GM18868 (cell line): ENCODE data around the gene SELENOS.
"Not testable (repeated sequence)": the region's sequence is repeated elsewhere in the genome, so short reads cannot be mapped to it uniquely, and the experiment has no call there.

Experiments used
- ATAC-seq: cut with Tn5 transposase; IDR thresholded peaks from one replicate; pipeline ENCODE4 v1.9.1; 2021; ENCODE audit warnings: mild to moderate bottlenecking, moderate library complexity; ENCODE audit not compliant: unreplicated experiment

Gene SELENOS

GRCh38 chr15:101310161-101310480 is 32.8 kb upstream of the SELENOS start:
- no peak for ATAC-seq

- no peak for ATAC-seq
Measured at GRCh38 chr15:101309436-101310160, 32.3 kb upstream of the SELENOS start.

DNA sequence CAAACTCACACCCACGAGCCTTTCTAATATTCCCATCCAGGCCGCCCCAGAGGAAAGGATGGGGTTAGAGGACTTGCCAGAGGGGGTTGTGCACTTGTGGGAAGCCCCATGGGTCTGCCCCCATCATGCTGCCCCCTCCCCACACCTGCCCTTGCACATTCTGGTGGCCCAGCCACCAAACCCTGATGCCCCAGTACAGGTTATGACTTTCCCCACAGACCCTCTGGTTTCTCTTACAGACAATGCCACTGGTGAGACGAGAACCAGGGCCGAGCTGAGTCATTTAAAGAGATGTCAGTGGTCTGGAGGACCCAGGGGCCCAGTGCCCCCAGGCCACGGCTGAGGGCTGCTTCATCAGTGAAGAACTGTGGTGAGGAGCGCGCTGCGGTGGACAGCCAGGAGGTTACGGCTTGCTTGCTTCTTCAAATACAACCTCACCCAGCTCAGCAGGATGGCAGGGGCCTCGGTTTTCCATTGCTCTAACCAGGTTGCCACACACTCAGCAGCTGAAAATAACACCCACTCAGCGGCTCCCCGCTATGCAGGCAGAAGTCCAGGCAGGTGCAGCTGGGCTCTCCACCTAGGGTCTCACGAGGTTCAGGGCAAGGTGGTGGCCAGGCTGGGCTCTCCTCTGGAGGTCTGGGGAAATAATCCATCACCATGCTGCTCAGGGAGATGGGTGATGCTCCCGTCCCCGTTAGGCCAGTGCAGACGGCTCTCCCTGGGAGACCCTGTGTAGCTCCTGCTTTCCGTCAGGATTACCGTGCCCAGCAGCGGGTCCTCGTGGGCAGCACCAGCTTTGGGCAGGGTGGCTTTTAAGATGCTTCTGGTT is 31.5 kb upstream of the SELENOS start:
- ATAC-seq, result no peak

DNA sequence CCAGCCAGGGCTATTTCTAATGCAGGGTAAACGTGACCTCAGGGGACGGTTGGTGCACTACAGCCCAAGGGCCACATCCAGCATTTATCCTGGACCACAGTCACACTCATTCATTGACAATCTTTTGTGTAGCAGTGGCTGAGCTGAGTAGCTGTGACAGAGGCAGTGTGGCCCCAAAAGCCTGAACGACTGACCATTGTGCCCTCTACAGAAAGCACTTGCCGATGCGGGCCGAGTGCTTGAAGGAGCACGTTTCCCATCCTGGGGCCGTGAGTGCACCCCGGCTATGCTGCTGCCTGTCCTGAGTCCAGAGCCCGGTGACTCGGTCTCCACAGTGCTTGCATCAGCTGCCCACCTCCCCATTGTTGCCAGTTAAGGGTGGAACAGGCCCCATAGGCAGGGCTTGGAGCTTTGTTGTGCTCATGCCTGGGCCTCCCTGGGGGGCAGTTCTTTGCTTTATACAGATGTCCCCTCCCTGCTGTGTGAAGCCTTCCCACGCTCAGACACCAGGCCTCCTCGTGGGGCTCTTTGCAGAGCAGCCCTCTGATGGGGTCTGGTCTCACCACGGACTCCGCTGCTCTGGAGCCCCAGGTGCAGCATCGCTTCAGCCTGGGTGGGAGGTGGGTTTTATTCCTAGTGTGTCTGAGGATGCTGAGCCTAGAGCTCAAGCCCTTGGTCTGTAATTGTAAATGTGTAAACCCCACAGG is 30.8 kb upstream of the SELENOS start:
- ATAC-seq, result no peak

DNA sequence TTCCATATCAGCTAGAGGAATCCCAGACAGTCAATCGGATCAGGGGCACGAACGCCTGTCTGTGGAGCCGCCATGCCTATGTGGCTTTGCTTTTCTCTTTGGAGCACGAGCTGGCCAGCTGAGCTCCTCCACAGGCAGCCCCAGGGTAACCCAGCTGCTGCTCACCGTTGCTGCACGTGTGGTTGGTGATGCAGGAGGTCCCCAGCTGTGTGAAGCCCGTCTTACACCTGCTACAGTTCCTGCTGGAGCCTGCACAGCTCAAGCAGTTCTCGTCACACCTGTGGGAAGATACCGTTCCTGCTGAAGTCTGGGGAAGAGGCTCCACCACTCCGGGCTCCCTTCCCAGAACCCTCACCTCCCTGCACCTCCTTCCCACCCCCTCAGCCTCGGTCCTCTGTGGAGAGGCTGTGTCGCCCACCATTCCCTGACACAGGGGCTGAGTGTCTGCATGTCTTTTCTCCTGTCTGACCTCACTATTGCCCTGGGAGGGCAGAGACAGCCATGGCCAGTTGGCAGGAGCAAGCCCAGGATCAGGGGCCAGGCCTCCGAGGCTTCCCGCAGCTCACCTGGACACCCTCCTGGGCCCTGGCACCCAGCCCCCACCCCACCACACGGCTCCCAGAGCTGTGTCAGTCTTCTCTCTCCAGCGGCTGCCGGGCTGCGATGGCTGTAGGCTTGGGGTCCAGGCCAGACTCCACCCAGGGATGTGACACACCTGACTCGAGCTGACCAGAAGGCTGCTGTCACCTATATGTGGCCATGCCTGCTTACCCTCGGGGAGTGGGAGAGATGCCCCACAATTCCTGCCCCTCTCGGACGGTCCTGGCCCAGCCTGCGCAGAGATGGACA is 30.0 kb upstream of the SELENOS start:
- ATAC-seq, result no peak

DNA sequence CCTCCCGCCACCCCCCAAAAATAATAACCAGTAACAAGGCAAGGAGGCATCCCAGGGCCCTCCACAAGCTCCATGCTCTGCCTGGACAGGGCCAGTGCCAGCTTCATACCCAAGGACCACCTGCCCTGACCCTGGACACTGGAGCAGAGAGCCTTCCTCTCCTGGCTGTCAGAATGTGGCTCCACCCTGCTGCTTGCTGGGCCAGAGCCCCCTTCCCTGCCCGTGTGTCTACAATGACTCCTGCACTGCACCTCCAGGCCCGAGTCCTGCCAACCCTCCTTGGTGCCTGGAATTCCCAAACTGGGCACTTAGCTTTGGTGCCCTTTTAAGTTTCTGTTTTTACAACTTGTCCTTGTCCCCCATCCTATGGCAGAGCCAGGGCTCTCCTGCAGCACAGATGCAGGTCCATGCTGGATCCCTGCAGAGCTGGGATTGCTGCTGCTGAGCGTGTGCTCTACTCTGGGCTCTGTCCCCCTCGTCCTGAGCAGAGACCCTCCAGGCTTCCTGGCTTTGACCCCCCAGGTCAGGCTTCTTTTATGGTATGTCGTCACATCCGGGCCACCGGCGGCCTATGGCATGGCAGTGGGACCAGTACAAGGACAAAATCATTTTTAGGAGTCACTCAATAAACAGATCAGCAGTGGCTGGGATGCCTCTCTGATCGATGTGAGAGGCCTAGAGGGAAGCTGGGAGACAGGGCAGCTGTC is 29.2 kb upstream of the SELENOS start:
- no peak for ATAC-seq

DNA sequence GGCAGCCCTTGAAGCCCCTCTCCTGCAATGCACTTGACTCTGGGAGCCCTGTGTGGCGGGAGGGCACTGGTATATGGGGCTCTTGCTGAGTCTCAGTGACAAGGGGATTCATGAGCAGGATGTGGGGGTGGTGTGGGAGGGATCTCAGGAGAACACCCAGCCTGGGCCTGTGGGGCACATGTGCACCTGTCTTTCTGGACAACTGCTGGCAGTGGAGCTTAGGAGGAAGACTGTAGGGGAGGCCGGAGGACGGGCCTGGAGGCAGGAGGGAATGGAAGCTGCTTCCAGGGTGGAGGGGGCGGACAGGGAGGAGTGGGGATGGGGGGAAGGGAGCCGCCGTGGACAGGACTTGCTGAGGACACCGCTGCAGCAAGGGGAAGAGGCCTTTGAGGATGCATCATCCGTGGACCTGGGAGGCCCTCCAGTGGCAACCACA is 28.6 kb upstream of the SELENOS start:
- no peak for ATAC-seq

GRCh38 chr15:101303408-101303807 is 26.1 kb upstream of the SELENOS start:
- ATAC-seq, result no peak

DNA sequence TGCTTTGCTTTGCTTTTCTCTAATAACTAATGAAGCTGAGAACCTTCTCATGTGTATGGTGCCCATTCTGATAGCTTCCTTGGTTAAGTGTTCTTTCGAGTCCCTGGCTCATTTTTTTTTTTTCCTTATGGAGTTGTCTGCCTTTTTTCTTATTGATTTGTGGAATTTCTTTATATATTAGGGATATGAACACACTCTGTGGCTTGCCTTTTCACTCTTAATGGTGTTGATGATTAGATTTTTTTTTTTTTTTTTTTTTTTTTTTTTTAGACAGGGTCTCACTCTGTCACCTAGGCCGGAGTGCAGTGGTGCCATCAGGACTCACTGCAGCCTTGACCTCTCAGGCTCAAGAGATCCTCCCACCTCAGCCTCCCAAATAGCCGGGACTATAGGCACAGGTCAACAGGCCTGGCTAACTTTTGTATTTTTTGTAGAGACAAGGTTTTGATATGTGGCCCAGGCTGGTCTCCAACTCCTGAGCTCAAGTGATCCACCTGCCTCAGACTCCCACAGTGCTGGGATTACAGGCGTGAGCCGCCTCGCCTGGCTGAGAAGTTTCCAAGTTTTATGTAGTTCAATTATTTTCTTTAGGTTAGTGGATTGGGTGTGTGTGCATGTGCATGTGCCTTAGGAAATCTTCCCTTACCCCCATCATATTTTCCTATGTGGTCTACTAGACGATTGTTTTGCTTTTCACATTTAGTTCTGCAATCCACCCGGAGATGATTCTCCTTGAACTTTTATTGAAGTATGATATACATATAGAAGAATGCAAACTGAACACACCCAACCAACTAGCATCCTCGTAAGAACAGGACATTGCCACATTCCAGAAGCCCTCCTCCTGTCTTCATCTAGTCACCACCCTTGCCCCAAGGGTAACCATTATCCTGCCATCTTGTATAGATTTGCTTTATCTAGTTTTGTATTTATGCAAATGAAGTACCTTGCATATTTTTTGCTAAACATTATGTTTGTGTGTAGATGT is 19.4 kb upstream of the SELENOS start:
- ATAC-seq, result no peak

GRCh38 chr15:101295607-101296161 is 18.4 kb upstream of the SELENOS start:
- ATAC-seq, result no peak

- peak; percentile 74 for ATAC-seq
Measured at GRCh38 chr15:101294731-101295606, 17.7 kb upstream of the SELENOS start, which contains the start of gene SNRPA1. TSS of gene SNRPA1 (minus strand) at chr15:101295248. CDS start at chr15:101295178, 70 bp downstream.

- ATAC-seq, result no peak
Measured at GRCh38 chr15:101293122-101293521, 15.8 kb upstream of the SELENOS start.

- no peak for ATAC-seq
Measured at GRCh38 chr15:101288905-101289513, 11.7 kb upstream of the SELENOS start.

- not testable (repeated sequence) for ATAC-seq
Measured at GRCh38 chr15:101287342-101287741, 10.1 kb upstream of the SELENOS start.

- no peak for ATAC-seq
Measured at GRCh38 chr15:101286471-101287114, 9.3 kb upstream of the SELENOS start.

- no peak for ATAC-seq
Measured at GRCh38 chr15:101283931-101284330, 6.6 kb upstream of the SELENOS start.

- ATAC-seq, result no peak
Measured at GRCh38 chr15:101280007-101280406, 2.7 kb upstream of the SELENOS start.
